Spleen (tissue), 7 donors: ENCODE data around the gene OGFR.

Source experiments
- POLR2A ChIP-seq, 3 donors: fragments of 450-650 bp; IDR thresholded peaks; one replicate each; pipeline ENCODE4 v1.5.1; 2017; ENCODE audit warnings: antibody characterized with exemption in 3 of 3, mild to moderate bottlenecking in 1 of 3
- POLR2AphosphoS5 ChIP-seq, 3 donors: sonication (generic); formaldehyde crosslinking; IDR thresholded peaks; one replicate each; pipeline ENCODE4 v1.5.1; 2017; ENCODE audit warnings: antibody characterized with exemption in 3 of 3
- TF ChIP-seq, protein P1 (sequence below), 11 experiments: fragments of 200-600 bp in 7 of 11; fragments of 450-650 bp in 4 of 11; sonication (generic) in 4 of 11; IDR thresholded peaks in 8 of 11; conservative IDR thresholded peaks in 3 of 11; 1 replicate in 7 of 11; 2 replicates in 4 of 11; pipeline versions ENCODE4 v1.4.0 to v1.8.0; 2016 to 2021; ENCODE audit warnings: antibody characterized with exemption in 11 of 11, inconsistent platforms in 4 of 11, mild to moderate bottlenecking in 1 of 11
- donor health status: DM: no; HTN: no; CAD: no; lungs with moderate emphysema.
- donor health status: DM: no; HTN: no; CAD: no.
- donor health status: DM: no; HTN: no; CAD: no.

DNA sequence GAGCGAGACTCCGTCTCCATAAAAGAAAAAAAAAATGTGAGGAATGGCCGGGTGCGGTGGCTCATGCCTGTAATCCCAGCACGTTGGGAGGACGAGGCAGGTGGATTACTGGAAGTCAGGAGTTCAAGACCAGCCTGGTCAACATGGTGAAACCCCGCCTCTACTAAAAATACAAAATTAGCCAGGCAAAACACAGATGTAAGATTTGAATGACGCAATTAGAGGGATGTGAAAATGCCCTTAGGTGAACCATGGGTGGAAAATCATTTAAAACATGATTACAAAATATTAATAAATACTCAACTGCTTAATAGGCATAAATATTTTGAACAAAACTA is 33.1 kb downstream of the OGFR start:
- TF ChIP-seq POLR2A (IDR thresholded peaks at IDR 0.05) (no peak), POLR2AphosphoS5 (IDR thresholded peaks at IDR 0.05) (no peak)
- TF ChIP-seq, protein P1, sequence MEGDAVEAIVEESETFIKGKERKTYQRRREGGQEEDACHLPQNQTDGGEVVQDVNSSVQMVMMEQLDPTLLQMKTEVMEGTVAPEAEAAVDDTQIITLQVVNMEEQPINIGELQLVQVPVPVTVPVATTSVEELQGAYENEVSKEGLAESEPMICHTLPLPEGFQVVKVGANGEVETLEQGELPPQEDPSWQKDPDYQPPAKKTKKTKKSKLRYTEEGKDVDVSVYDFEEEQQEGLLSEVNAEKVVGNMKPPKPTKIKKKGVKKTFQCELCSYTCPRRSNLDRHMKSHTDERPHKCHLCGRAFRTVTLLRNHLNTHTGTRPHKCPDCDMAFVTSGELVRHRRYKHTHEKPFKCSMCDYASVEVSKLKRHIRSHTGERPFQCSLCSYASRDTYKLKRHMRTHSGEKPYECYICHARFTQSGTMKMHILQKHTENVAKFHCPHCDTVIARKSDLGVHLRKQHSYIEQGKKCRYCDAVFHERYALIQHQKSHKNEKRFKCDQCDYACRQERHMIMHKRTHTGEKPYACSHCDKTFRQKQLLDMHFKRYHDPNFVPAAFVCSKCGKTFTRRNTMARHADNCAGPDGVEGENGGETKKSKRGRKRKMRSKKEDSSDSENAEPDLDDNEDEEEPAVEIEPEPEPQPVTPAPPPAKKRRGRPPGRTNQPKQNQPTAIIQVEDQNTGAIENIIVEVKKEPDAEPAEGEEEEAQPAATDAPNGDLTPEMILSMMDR (IDR thresholded peaks at IDR 0.05 in 8 of 11, conservative IDR thresholded peaks at IDR 0.05 in 3 of 11) = no peak
